AG09319 (cell line): ENCODE data around the gene JAG2.

ENCODE experiments used
- DNase-seq: peaks from one replicate; pipeline ENCODE4 v3.0.0-alpha.2; 2010; ENCODE audit warnings: low read depth; ENCODE audit errors: extremely low read depth
- TF ChIP-seq, protein P1 (sequence below): IDR thresholded peaks from 2 replicates; pipeline ENCODE4 v1.5.1; 2011; ENCODE audit warnings: low read depth, mild to moderate bottlenecking, inconsistent platforms, low read length, moderate library complexity

The JAG2 gene

DNA sequence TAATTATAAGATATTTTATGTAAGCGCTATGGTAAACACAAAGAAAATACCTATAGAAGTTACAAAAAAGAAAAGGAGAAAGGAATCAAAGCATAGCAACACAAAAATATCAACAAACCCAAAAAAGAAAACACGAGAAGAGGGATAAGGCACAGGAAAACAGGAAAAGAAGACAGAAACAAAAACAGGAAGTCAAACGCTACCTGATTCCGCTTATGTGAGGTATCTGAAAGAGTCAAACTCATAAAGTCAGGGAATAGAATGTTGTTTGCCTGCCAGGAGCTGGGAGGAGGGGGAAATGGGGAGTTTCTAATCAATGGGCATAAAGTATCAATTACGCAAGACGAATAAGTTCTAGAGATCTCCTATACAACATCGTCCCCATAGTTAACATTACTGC, 63.4 kb downstream of the JAG2 start:
- DNase-seq = no peak
- TF ChIP-seq, protein P1, sequence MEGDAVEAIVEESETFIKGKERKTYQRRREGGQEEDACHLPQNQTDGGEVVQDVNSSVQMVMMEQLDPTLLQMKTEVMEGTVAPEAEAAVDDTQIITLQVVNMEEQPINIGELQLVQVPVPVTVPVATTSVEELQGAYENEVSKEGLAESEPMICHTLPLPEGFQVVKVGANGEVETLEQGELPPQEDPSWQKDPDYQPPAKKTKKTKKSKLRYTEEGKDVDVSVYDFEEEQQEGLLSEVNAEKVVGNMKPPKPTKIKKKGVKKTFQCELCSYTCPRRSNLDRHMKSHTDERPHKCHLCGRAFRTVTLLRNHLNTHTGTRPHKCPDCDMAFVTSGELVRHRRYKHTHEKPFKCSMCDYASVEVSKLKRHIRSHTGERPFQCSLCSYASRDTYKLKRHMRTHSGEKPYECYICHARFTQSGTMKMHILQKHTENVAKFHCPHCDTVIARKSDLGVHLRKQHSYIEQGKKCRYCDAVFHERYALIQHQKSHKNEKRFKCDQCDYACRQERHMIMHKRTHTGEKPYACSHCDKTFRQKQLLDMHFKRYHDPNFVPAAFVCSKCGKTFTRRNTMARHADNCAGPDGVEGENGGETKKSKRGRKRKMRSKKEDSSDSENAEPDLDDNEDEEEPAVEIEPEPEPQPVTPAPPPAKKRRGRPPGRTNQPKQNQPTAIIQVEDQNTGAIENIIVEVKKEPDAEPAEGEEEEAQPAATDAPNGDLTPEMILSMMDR = no peak

DNA sequence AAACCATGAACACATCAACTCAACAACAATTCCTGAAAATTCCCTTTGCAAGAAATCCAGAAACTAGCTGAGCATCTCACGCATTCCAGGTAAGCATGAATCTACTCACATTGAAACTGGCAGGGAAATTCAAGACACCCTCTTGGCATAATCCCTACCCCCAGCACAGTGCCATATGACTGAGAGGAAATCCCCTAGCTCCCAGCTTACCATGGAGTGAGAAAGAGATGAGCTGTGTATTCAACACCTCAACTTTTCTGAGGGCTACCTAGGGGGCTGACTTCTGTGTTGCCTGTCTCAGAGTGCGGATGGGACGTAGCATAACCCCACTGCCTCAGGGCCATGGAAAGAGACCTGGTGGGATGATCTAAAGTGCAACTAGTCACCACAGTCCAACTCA, 65.7 kb downstream of the JAG2 start:
- TF ChIP-seq, protein P1 = no peak
- DNase-seq = no peak

DNA sequence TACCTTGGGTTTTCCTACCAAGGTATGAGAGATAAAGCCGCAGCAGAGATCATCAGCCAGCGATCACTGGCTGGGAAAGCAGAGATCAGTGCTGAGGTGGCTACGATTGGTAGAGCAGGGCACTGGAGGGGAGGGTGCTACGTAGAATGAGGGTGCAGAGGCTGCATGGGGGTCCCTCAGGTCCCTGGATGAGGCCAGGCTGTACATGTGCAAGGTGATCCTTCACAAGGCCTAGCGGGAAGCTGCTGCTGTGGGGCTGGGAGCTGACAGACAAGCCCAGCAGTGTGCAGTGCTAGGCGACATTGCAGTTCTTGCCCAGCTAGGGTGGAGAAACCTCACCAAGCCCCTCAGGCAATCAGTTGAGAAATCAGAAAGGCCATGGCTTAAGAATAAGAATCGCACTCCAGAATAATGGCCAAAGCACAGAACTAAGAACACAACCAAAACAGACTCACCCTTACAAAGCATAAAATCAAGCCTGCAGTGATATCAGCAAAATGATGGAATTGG, 66.2 kb downstream of the JAG2 start:
- no peak for DNase-seq
- TF ChIP-seq, protein P1 = no peak

DNA sequence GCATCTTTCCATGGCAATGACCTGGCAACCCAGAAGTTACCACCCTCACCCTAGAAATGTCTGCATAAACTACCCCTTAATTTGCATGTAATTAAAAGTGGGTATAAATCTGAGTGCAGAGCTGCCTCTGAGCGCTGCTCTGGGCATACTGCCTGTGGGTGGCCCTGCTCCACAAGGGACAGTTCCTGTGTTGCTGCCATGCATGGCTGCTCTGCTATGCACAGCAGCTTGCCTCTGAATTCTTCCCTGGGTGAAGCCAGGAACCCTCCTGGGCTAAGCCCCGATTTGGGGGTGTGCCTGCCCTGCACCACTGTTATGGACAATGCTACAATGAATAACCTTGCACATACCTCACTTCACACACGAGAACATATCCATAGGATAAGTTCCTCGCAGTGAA, 67.7 kb downstream of the JAG2 start:
- DNase-seq = no peak
- TF ChIP-seq, protein P1 = no peak

DNA sequence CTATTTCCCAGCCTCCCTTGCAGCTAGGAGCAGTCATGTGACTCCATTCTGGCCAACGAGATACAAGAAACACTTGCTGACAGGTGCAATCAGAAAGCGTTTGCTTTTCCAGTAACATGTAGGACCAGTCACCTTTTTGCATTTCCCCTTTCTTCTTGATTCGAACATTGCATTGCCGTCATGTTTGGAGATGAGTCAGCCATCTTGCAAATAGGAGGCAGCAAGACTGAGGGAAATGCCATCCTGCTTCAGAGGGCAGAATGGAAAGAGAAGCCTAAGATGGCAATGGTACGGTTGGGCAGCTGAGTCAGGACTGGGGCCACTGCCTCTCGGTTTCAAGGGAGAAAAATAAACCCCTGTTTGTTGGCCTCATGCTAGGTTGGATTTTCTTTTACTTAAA, 68.8 kb downstream of the JAG2 start:
- TF ChIP-seq, protein P1 = no peak
- no peak for DNase-seq

DNA sequence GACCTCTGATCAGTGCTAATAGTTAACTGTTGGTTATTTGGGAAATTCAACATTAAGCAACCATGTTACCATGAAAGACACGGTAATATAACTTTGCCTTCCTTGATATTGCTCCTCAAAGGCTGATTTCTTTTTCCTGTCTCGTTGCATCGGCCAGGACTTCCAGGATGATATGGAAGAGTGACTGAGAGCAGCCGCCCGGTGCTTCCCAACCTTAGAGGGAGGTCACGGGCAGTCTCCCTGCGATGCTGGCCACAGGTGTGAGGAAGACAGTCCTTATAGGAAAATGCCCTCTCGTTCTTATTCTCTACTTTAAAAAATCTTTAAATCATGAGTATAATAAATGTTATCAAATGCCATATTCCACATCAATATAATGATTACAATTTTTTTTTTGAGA, 70.3 kb downstream of the JAG2 start:
- TF ChIP-seq, protein P1 = no peak

DNA sequence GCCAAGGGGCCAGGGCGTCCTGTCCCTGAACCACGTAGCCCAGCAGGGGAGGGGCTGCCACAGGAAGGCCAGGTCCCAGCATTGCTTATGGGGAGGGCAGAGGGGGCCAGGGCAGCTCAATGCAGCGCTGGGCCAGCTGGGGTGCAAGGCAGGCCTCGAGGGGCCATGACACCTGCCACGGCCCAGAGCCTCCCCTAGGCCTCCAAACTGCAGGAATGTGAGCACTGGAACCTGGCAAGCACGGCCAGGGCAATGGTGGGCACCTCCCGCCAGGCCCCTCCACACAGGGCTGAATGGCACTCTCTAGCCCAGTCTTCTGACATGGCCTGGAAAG, 70.8 kb downstream of the JAG2 start:
- TF ChIP-seq, protein P1 = no peak
- DNase-seq = no peak

More for the DNA sequence above, 70.3 kb downstream of the JAG2 start:
- DNase-seq = no peak
